Measurements from ENCODE around the gene CPA5. TPM values are rescaled to one million over a fixed set of nuclear protein-coding genes. Genes with fewer than 3 reads are reported as not detected.

CPA5 gene
- total RNA-seq, 6 experiments from 2014 or later, result not detected

- ATAC-seq (no peak), DNase-seq (no peak)
- H3K9me3 ChIP-seq, result no peaks in the 10 kb centered on the region
- no peak overlapping the region for H3K27ac ChIP-seq
- TF ChIP-seq CTCF (IDR thresholded peaks at IDR 0.05) (no peak), POLR2A (IDR thresholded peaks at IDR 0.05) (no peak)
- WGBS (ENCODE audit: insufficient coverage, low coverage, low lambda C conversion rate, missing lambda C conversion rate), result 61% methylated on average over 4 of the region's 4 CpGs
- H3K27me3 ChIP-seq, result no peaks in the 10 kb centered on the region
- H3K4me1 ChIP-seq, result no peaks in the 10 kb centered on the region
- no peaks in the 10 kb centered on the region for H3K36me3 ChIP-seq
- no peak overlapping the region for H3K4me3 ChIP-seq
- intact Hi-C loops (cut with DNase I), result no loop called here
Observed at GRCh38 chr7:130400120-130400572, 55.5 kb downstream of the CPA5 start.

- Histone ChIP-seq H3K9me3 (no peaks in the 10 kb centered on the region), H3K36me3 (no peaks in the 10 kb centered on the region), H3K27ac (no peak overlapping the region), H3K4me3 (no peak overlapping the region), H3K4me1 (no peaks in the 10 kb centered on the region), H3K27me3 (no peaks in the 10 kb centered on the region)
- no peak for DNase-seq
- WGBS (ENCODE audit: insufficient coverage, low coverage, low lambda C conversion rate, missing lambda C conversion rate), result 100% methylated on average over 1 of the region's 1 CpG
- TF ChIP-seq CTCF (IDR thresholded peaks at IDR 0.05) (no peak), POLR2A (IDR thresholded peaks at IDR 0.05) (no peak)
- intact Hi-C loops (cut with DNase I), result no loop called here
- no peak for ATAC-seq
Observed at GRCh38 chr7:130401101-130401500, 56.5 kb downstream of the CPA5 start.

GRCh38 chr7:130401578-130401977 lies 57.0 kb downstream of the CPA5 start:
- 100% methylated on average over 3 of the region's 3 CpGs for WGBS (ENCODE audit: insufficient coverage, low coverage, low lambda C conversion rate, missing lambda C conversion rate)
- TF ChIP-seq CTCF (IDR thresholded peaks at IDR 0.05) (no peak), POLR2A (IDR thresholded peaks at IDR 0.05) (no peak)
- Histone ChIP-seq H3K36me3 (no peaks in the 10 kb centered on the region), H3K27ac (no peak overlapping the region), H3K4me3 (no peak overlapping the region), H3K4me1 (no peaks in the 10 kb centered on the region), H3K27me3 (no peaks in the 10 kb centered on the region), H3K9me3 (no peaks in the 10 kb centered on the region)
- DNase-seq (no peak), ATAC-seq (no peak)
- intact Hi-C loops (cut with DNase I), result no loop called here

GRCh38 chr7:130405003-130405402 lies 60.4 kb downstream of the CPA5 start:
- Histone ChIP-seq H3K4me1 (no peaks in the 10 kb centered on the region), H3K27ac (no peak overlapping the region), H3K27me3 (no peaks in the 10 kb centered on the region), H3K36me3 (no peaks in the 10 kb centered on the region), H3K9me3 (no peaks in the 10 kb centered on the region), H3K4me3 (no peak overlapping the region)
- TF ChIP-seq POLR2A (IDR thresholded peaks at IDR 0.05) (no peak), CTCF (IDR thresholded peaks at IDR 0.05) (no peak)
- DNase-seq (no peak), ATAC-seq (no peak)
- WGBS (ENCODE audit: insufficient coverage, low coverage, low lambda C conversion rate, missing lambda C conversion rate), result 85% methylated on average over 2 of the region's 2 CpGs
- intact Hi-C loops (cut with DNase I), result no loop called here

Measured in right lobe of liver (tissue), 6 donors.